ENCODE data around the gene EPM2A. TPM values are rescaled to one million over a fixed set of nuclear protein-coding genes. Genes with fewer than 3 reads are reported as not detected.

Gene EPM2A
- polyA plus RNA-seq, 1 donor (not counting 4 experiments of a cell fraction or from before 2014, with no cell fraction given), result 2.4 TPM

DNA sequence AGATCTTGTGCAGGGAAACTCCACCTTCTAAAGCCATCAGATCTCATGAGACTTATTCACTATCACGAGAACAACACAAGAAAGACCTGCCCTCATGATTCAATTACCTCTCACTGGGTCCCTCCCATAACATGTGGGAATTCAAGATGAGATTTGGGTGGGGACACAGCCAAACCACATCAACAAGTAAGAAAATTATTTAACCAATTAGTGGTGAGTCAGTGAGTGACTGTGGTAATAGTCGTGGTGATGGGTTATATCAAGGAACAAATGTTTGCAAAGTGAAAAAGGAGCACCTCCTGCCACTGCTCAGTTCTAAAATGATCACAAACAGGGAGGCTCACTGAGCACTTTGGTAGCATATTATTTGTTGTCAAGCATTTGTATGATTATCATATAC, 20.6 kb downstream of the EPM2A start:
- no peak overlapping the region for H3K9ac ChIP-seq (ENCODE audit: control insufficient read depth, extremely low read depth, insufficient read depth, low read length)
- FAIRE-seq, result no peak
- H3K9me1 ChIP-seq (ENCODE audit: control insufficient read depth, extremely low read depth, insufficient read depth, low read length), result no peaks in the 10 kb centered on the region
- no peaks in the 10 kb centered on the region for H4K20me1 ChIP-seq (ENCODE audit: control insufficient read depth, extremely low read depth, insufficient read depth, low read length)
- H3K79me2 ChIP-seq (ENCODE audit: control insufficient read depth, insufficient read depth, low read length), result no peaks in the 10 kb centered on the region
- DNase-seq (ENCODE audit: low read depth, low spot score), result no peak
- H3K4me1 ChIP-seq (ENCODE audit: control insufficient read depth, extremely low read depth, insufficient read depth, low read length), result no peaks in the 10 kb centered on the region
- H3K4me3 ChIP-seq (ENCODE audit: control insufficient read depth in 2 of 3, extremely low read depth in 1 of 3, insufficient read depth in 2 of 3, low read depth in 1 of 3, low read length in 3 of 3), result no peak overlapping the region
- no peak overlapping the region for H2AFZ ChIP-seq (ENCODE audit: control insufficient read depth, low read length)
- H3K27ac ChIP-seq (ENCODE audit: control insufficient read depth, insufficient read depth, low read length), result no peak overlapping the region
- no peaks in the 10 kb centered on the region for H3K36me3 ChIP-seq (ENCODE audit: control insufficient read depth in 2 of 2, extremely low read depth in 1 of 2, insufficient read depth in 2 of 2, low read length in 2 of 2)
- no peak overlapping the region for H3K4me2 ChIP-seq (ENCODE audit: control insufficient read depth, extremely low read depth, insufficient read depth, low read depth, low read length)
- TF ChIP-seq, protein P1, sequence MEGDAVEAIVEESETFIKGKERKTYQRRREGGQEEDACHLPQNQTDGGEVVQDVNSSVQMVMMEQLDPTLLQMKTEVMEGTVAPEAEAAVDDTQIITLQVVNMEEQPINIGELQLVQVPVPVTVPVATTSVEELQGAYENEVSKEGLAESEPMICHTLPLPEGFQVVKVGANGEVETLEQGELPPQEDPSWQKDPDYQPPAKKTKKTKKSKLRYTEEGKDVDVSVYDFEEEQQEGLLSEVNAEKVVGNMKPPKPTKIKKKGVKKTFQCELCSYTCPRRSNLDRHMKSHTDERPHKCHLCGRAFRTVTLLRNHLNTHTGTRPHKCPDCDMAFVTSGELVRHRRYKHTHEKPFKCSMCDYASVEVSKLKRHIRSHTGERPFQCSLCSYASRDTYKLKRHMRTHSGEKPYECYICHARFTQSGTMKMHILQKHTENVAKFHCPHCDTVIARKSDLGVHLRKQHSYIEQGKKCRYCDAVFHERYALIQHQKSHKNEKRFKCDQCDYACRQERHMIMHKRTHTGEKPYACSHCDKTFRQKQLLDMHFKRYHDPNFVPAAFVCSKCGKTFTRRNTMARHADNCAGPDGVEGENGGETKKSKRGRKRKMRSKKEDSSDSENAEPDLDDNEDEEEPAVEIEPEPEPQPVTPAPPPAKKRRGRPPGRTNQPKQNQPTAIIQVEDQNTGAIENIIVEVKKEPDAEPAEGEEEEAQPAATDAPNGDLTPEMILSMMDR (optimal IDR thresholded peaks at IDR 0.05 in 1 of 3, IDR thresholded peaks at IDR 0.05 in 1 of 3, conservative IDR thresholded peaks at IDR 0.05 in 1 of 3; ENCODE audit: extremely low read depth in 1 of 3, insufficient read depth in 2 of 3, low read length in 3 of 3), result no peak
- TF ChIP-seq EZH2 (IDR thresholded peaks at IDR 0.05; ENCODE audit: low read length), result no peak
- dilution Hi-C loops (cut with MboI; ENCODE audit: extremely low pct_ligation_motif_present, low sequenced_read_pairs), result no loop called here
- no peaks in the 10 kb centered on the region for H3K27me3 ChIP-seq (ENCODE audit: control insufficient read depth, extremely low read depth, insufficient read depth, low read length)
- no peaks in the 10 kb centered on the region for H3K9me3 ChIP-seq (ENCODE audit: control insufficient read depth, low read depth, low read length)

DNA sequence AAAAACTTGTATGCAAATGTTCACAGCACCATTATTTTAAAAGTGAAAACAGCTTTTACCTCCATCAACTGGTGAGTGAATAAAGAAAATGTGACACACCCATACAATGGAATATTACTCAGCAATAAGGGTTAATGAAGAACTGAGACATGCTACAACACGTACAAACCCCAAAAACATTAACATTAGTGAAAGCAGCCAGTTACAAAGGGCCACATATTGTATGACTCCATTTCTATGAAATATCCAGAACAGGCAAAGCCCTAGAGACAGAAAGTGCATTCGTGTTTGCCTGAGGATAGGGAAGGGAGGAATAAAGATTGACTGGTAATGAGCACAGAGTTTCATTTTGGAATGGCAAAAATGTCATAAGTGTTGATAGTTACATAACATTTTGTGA, 21.5 kb downstream of the EPM2A start:
- H4K20me1 ChIP-seq (ENCODE audit: control insufficient read depth, extremely low read depth, insufficient read depth, low read length), result no peaks in the 10 kb centered on the region

More for the DNA sequence above, 21.5 kb downstream of the EPM2A start:
- Histone ChIP-seq H2AFZ (ENCODE audit: control insufficient read depth, low read length) (no peak overlapping the region), H3K9me1 (ENCODE audit: control insufficient read depth, extremely low read depth, insufficient read depth, low read length) (no peaks in the 10 kb centered on the region), H3K27me3 (ENCODE audit: control insufficient read depth, extremely low read depth, insufficient read depth, low read length) (no peaks in the 10 kb centered on the region), H3K27ac (ENCODE audit: control insufficient read depth, insufficient read depth, low read length) (no peak overlapping the region), H3K4me1 (ENCODE audit: control insufficient read depth, extremely low read depth, insufficient read depth, low read length) (no peaks in the 10 kb centered on the region), H3K9ac (ENCODE audit: control insufficient read depth, extremely low read depth, insufficient read depth, low read length) (no peak overlapping the region), H3K79me2 (ENCODE audit: control insufficient read depth, insufficient read depth, low read length) (no peaks in the 10 kb centered on the region), H3K36me3 (ENCODE audit: control insufficient read depth in 2 of 2, extremely low read depth in 1 of 2, insufficient read depth in 2 of 2, low read length in 2 of 2) (no peaks in the 10 kb centered on the region), H3K4me3 (ENCODE audit: control insufficient read depth in 2 of 3, extremely low read depth in 1 of 3, insufficient read depth in 2 of 3, low read depth in 1 of 3, low read length in 3 of 3) (no peak overlapping the region), H3K9me3 (ENCODE audit: control insufficient read depth, low read depth, low read length) (no peaks in the 10 kb centered on the region), H3K4me2 (ENCODE audit: control insufficient read depth, extremely low read depth, insufficient read depth, low read depth, low read length) (no peak overlapping the region)
- no peak for DNase-seq (ENCODE audit: low read depth, low spot score)
- dilution Hi-C loops (cut with MboI; ENCODE audit: extremely low pct_ligation_motif_present, low sequenced_read_pairs), result no loop called here
- FAIRE-seq, result no peak
- TF ChIP-seq EZH2 (IDR thresholded peaks at IDR 0.05; ENCODE audit: low read length), result no peak
- TF ChIP-seq, protein P1 (optimal IDR thresholded peaks at IDR 0.05 in 1 of 3, IDR thresholded peaks at IDR 0.05 in 1 of 3, conservative IDR thresholded peaks at IDR 0.05 in 1 of 3; ENCODE audit: extremely low read depth in 1 of 3, insufficient read depth in 2 of 3, low read length in 3 of 3), result no peak

Measured in keratinocyte (primary cell).